AG09319 (cell line): ENCODE results near the gene GSDMA.
A peak's percentile ranks its signal among the peaks of the same experiment; 100 is the strongest.

Experiments used
- DNase-seq: peaks from one replicate; pipeline ENCODE4 v3.0.0-alpha.2; 2010; ENCODE audit warnings: low read depth; ENCODE audit errors: extremely low read depth
- TF ChIP-seq, protein P1 (sequence below): IDR thresholded peaks from 2 replicates; pipeline ENCODE4 v1.5.1; 2011; ENCODE audit warnings: low read depth, mild to moderate bottlenecking, inconsistent platforms, low read length, moderate library complexity

The GSDMA gene

DNA sequence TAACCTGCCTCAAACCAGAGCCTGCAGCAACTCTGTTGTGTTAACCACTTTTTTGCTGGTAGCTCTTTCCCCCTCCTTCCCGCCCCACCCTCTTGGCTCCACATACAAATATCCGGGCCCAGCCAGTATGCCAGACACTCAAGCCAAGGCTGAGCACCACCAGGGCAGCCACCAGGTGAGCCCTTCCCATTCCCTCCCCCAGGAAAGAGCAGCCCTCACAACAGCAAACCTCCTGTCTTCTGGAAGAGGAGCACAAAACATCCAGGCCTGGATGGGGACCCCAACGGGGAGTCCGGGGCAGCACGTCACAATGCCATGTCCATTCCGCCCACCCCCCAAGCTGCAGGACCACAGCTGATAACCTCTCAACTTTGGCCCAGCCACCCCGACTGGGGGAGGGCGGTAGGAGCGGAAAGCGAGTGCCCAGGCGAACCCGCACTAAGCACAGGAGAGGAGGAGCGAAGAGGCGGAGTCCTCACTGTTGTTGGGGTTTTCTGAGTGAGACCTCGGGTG is 36.2 kb upstream of the GSDMA start:
- TF ChIP-seq, protein P1, sequence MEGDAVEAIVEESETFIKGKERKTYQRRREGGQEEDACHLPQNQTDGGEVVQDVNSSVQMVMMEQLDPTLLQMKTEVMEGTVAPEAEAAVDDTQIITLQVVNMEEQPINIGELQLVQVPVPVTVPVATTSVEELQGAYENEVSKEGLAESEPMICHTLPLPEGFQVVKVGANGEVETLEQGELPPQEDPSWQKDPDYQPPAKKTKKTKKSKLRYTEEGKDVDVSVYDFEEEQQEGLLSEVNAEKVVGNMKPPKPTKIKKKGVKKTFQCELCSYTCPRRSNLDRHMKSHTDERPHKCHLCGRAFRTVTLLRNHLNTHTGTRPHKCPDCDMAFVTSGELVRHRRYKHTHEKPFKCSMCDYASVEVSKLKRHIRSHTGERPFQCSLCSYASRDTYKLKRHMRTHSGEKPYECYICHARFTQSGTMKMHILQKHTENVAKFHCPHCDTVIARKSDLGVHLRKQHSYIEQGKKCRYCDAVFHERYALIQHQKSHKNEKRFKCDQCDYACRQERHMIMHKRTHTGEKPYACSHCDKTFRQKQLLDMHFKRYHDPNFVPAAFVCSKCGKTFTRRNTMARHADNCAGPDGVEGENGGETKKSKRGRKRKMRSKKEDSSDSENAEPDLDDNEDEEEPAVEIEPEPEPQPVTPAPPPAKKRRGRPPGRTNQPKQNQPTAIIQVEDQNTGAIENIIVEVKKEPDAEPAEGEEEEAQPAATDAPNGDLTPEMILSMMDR: no peak; the same call in 1 of the 2 replicates
- no peak for DNase-seq

DNA sequence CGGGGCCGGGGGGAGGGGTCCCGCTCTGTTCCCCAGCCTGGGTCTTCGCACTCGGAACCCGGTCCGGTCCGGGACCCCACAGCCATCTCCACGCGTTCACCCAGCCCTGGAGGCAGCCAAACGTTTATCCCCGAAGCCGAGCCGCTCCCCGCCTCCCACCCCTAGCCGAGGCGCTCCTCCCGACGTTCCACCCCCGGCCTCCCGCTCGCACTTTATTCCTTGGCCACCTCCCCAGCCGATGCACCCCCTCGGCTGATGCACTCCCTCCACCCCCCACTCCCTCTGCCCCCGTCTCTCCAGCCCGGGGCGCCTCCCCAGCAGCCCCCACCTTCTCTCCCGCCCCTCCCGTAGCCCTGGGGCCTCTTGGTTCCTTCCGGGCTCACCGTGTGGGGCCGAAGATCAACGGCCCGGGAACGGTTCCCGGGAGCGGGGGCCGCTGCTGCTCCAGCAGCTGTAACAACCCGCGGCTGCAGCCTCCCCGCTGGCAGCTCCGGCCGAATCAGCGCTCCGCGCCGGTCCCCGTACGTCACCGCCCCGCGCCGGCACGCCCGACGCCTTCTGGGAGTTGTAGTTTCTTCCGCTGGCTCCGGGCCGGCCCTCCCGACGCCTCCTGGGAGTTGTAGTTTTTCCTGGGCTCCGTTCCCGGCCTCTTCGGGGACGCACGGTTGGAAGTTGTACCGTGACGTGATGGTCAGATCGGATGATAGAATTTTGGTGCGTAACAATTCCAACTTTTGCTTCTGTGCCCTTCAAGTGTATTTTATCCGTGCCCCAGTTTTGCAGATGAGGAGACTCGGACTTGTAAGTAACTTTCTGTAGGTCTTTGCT is 35.5 kb upstream of the GSDMA start, which contains the start of the genes LRRC3C and ORMDL3:
Gene LRRC3C, plus strand, starts transcription at position 632 of the 828 bp plus-strand sequence. CDS start 13,792 bp downstream, outside the sequence.
Gene ORMDL3, minus strand, starts transcription at position 501 of the 828 bp plus-strand sequence. CDS start 3,398 bp downstream, outside the sequence.
- TF ChIP-seq, protein P1: no peak
- DNase-seq: peak; percentile 77

DNA sequence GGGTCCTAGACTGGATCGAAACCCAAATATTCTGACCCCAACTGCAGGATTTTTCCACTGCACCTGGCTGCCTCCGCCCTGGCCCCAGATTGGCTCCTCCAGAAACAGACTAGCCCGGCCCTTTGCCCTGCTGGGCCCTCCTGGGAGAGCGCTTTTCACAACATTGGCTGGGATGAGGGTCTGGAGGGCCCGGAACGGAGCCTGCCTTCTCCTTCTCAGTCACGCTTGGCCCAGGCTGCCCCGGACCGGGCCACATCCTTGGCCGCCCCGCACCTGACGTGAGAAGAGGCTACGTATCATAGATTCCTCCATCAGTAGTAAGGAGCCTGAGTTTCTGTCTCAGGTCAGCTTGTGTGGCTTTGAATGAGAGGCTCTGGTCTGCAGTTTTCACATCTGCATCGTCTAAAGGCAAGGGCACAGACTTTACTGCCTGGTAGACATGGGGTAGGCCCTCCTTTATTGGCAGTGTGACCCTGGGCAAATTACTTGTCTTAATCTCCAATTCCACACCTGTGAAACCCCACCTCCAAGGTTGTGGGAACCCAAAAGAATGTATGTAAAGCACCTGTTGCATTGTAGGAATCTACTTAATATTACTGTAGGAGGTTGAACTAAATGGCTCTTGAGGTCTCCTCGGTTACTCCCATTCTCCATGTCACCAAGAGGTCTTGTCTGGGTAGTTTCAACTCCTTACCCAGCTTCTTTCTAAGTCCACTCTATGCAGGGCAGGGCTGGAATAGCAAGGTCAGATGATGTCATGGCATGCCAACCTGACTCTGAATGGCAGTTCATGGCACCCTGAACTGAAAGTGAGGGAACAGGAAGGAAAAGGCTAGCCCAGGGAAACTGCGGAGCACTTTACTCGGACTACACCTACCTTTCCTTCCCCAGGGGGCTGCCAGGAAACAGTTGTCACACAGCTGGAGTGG is 34.6 kb upstream of the GSDMA start:
- TF ChIP-seq, protein P1: no peak
- DNase-seq: no peak

DNA sequence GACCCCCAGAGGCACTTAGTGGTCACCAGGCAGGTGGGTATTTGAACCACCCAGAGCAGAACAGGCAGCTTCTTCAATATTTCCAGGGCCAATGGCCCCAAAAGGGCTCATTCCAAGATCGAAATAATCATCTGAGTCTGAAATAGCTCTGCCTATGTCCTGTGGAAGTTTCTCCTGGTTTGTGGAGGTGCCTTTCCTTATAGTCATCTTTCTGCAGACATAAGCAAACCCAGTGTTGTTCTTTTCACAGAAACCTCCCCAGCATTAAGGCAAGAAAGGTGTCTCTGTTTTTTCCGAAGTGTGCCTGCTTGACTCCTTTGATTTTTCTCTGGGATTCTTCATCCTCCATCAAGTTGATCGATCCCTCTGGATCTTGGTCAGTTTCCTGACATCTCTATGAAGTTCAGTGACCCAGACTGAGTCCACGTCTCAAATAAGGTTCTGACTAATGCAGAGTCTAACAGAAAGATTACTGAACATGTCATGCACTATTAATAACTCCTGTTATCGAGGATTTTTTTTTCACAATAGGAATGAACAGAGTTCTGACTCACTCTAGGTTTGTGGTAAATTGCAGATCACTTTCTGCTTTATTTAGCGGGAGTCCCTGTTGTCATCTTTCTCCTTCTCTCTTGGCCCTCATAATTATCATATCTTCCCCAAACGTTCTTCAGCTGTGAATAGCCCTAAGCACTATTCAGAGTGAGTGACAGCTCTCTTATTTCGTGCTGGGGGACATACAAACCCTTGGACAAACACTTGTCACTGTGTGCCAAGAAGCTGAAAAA is 33.8 kb upstream of the GSDMA start:
- DNase-seq: peak; percentile 66
- TF ChIP-seq, protein P1: no peak

DNA sequence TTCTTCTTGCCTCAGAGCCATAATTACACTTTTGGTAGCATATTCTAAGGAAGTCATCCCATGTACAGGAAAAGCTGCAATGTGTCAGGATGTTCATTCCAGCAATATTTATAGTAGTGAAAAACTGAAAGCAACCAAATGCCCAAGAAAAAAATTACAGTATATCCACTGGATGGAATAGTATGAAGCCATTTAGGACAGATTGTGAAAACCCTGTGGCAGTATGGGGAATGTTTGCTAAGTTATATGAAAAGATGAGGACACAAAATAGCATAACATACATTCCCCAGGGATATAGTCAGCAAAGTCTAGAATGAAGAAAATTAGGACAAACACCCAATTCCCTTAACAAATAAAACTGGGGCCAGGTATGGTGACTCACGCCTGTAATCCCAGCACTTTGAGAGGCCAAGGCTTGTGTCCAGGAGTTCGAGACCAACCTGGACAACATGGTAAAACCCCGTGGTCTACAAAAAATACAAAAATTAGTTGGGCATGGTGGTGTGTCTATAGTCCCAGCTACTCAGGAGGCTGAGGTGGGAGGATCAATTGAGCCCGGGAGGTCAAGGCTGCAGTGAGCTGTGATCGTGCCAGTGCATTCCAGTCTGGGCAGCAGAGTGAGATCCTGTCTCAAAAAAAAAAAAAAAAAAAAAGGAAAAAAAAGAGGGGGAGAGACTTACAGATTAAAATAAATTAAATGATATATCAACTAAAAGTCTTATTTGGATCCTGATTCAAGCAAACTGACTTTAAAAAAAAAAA is 33.0 kb upstream of the GSDMA start:
- TF ChIP-seq, protein P1: no peak
- no peak for DNase-seq

DNA sequence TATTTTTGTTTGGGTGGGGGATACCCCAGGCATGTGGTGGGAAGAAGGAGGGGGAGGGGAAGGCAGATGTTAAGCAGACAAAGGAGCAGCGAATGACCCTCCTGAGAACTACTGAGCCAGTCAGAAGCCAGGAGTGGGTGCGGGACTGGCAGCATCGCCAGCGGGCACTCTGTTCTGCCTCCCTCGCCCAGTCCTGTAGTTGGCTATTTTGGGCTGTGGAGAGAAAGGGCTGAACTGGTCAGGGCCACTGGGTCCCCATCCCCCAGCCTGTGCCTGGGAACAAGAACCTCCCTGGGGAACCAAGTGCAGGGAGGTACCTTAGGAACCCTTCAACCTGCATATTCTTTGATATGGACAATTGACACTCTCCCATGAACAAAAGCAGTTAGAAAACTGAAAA is 28.9 kb upstream of the GSDMA start:
- DNase-seq: no peak
- TF ChIP-seq, protein P1: no peak
